HUES6 (cell line): ENCODE measurements around the gene SLC5A9.
"Not testable (repeated sequence)": the region's sequence is repeated elsewhere in the genome, so short reads cannot be mapped to it uniquely, and the experiment has no call there.

Experiments
- H3K27ac ChIP-seq: 2 replicates; pipeline ENCODE4 v1.7.0; 2013; ENCODE audit warnings: low read depth, mild to moderate bottlenecking, low read length, inconsistent platforms
- H3K27me3 ChIP-seq: 2 replicates; pipeline ENCODE4 v1.6.1; 2013; ENCODE audit warnings: low read length; ENCODE audit not compliant: control insufficient read depth, insufficient read depth
- H3K36me3 ChIP-seq: 2 replicates; pipeline ENCODE4 v1.6.1; 2013; ENCODE audit warnings: low read length; ENCODE audit not compliant: control insufficient read depth, insufficient read depth
- H3K4me1 ChIP-seq: 2 replicates; pipeline ENCODE4 v1.6.1; 2013; ENCODE audit warnings: low read length; ENCODE audit not compliant: control insufficient read depth, insufficient read depth
- H3K4me3 ChIP-seq: 2 replicates; pipeline ENCODE4 v1.5.1; 2013; ENCODE audit warnings: low read depth, low read length
- H3K9ac ChIP-seq: one replicate; pipeline ENCODE4 v1.6.1; 2013; ENCODE audit warnings: mild to moderate bottlenecking, low read length
- H3K9me3 ChIP-seq: 2 replicates; pipeline ENCODE4 v1.6.1; 2013; ENCODE audit warnings: low read depth, low read length; ENCODE audit not compliant: control insufficient read depth, insufficient read depth

Gene SLC5A9

GRCh38 chr1:48213462-48213861, 9.1 kb upstream of the SLC5A9 start:
- peak overlapping the region; percentile 96 for H3K9ac ChIP-seq
- H3K36me3 ChIP-seq, H3K27me3 ChIP-seq, H3K9me3 ChIP-seq: not testable (repeated sequence)
- peak overlapping the region; percentile 93; the same call in 1 of the 2 replicates for H3K27ac ChIP-seq
- peaks cover 37% of the 10 kb centered on the region for H3K4me1 ChIP-seq
- peak overlapping the region; percentile 60; the same call in 1 of the 2 replicates for H3K4me3 ChIP-seq

GRCh38 chr1:48214366-48214765, 8.2 kb upstream of the SLC5A9 start:
- Histone ChIP-seq H3K9ac (peak overlapping the region; percentile 96), H3K4me1 (peaks cover 32% of the 10 kb centered on the region), H3K27ac (peak overlapping the region; percentile 93; the same call in 1 of the 2 replicates), H3K4me3 (peak overlapping the region; percentile 60; the same call in 1 of the 2 replicates)
- not testable (repeated sequence) for H3K36me3 ChIP-seq, H3K27me3 ChIP-seq, H3K9me3 ChIP-seq

- no peaks in the 10 kb centered on the region for H3K9me3 ChIP-seq
- no peaks in the 10 kb centered on the region for H3K36me3 ChIP-seq
- H3K4me3 ChIP-seq = no peak overlapping the region; the same call in 1 of the 2 replicates
- peaks cover 32% of the 10 kb centered on the region for H3K4me1 ChIP-seq
- H3K27ac ChIP-seq = peak overlapping the region; percentile 82; the same call in 1 of the 2 replicates
- peak overlapping the region; percentile 77 for H3K9ac ChIP-seq
- H3K27me3 ChIP-seq = peaks cover 2% of the 10 kb centered on the region; the same call in 1 of the 2 replicates
Observed at GRCh38 chr1:48214820-48215219, 7.7 kb upstream of the SLC5A9 start.

GRCh38 chr1:48215222-48215621, 7.3 kb upstream of the SLC5A9 start:
- H3K27ac ChIP-seq = peak overlapping the region; percentile 82; the same call in 1 of the 2 replicates
- H3K27me3 ChIP-seq = peaks cover 2% of the 10 kb centered on the region; the same call in 1 of the 2 replicates
- no peaks in the 10 kb centered on the region for H3K9me3 ChIP-seq
- peaks cover 28% of the 10 kb centered on the region for H3K4me1 ChIP-seq
- peak overlapping the region; percentile 77 for H3K9ac ChIP-seq
- no peak overlapping the region; the same call in 1 of the 2 replicates for H3K4me3 ChIP-seq
- no peaks in the 10 kb centered on the region for H3K36me3 ChIP-seq

- H3K4me1 ChIP-seq = peaks cover 26% of the 10 kb centered on the region
- H3K9ac ChIP-seq = peak overlapping the region; percentile 77
- H3K27me3 ChIP-seq = peaks cover 2% of the 10 kb centered on the region; the same call in 1 of the 2 replicates
- no peaks in the 10 kb centered on the region for H3K36me3 ChIP-seq
- no peaks in the 10 kb centered on the region for H3K9me3 ChIP-seq
- H3K4me3 ChIP-seq = no peak overlapping the region; the same call in 1 of the 2 replicates
- H3K27ac ChIP-seq = peak overlapping the region; percentile 82; the same call in 1 of the 2 replicates
Observed at GRCh38 chr1:48215889-48216288, 6.6 kb upstream of the SLC5A9 start.

GRCh38 chr1:48216313-48216712, 6.2 kb upstream of the SLC5A9 start:
- peak overlapping the region; percentile 82; the same call in 1 of the 2 replicates for H3K27ac ChIP-seq
- no peak overlapping the region for H3K4me3 ChIP-seq
- H3K9ac ChIP-seq = peak overlapping the region; percentile 77
- H3K27me3 ChIP-seq = peaks cover 2% of the 10 kb centered on the region; the same call in 1 of the 2 replicates
- H3K4me1 ChIP-seq = peaks cover 26% of the 10 kb centered on the region
- no peaks in the 10 kb centered on the region for H3K9me3 ChIP-seq
- H3K36me3 ChIP-seq = no peaks in the 10 kb centered on the region

GRCh38 chr1:48216941-48217340, 5.6 kb upstream of the SLC5A9 start:
- H3K4me1 ChIP-seq = peaks cover 26% of the 10 kb centered on the region

GRCh38 chr1:48217856-48218255, 4.7 kb upstream of the SLC5A9 start:
- H3K4me3 ChIP-seq = no peak overlapping the region

More at GRCh38 chr1:48216941-48217340, 5.6 kb upstream of the SLC5A9 start:
- Histone ChIP-seq H3K4me3 (no peak overlapping the region), H3K27me3 (peaks cover 2% of the 10 kb centered on the region; the same call in 1 of the 2 replicates), H3K9me3 (no peaks in the 10 kb centered on the region), H3K27ac (no peak overlapping the region), H3K9ac (peak overlapping the region; percentile 39), H3K36me3 (no peaks in the 10 kb centered on the region)

GRCh38 chr1:48219803-48220202, 2.7 kb upstream of the SLC5A9 start:
- H3K27ac ChIP-seq = no peak overlapping the region
- H3K27me3 ChIP-seq = no peaks in the 10 kb centered on the region
- H3K9me3 ChIP-seq = no peaks in the 10 kb centered on the region
- H3K4me3 ChIP-seq = no peak overlapping the region
- H3K9ac ChIP-seq = no peak overlapping the region
- H3K4me1 ChIP-seq = peaks cover 35% of the 10 kb centered on the region
- H3K36me3 ChIP-seq = no peaks in the 10 kb centered on the region; the same call in 1 of the 2 replicates

More at GRCh38 chr1:48217856-48218255, 4.7 kb upstream of the SLC5A9 start:
- Histone ChIP-seq H3K36me3 (no peaks in the 10 kb centered on the region; the same call in 1 of the 2 replicates), H3K27ac (no peak overlapping the region), H3K9ac (no peak overlapping the region), H3K27me3 (peaks cover 2% of the 10 kb centered on the region; the same call in 1 of the 2 replicates), H3K9me3 (no peaks in the 10 kb centered on the region), H3K4me1 (peaks cover 26% of the 10 kb centered on the region)

- peaks cover 22% of the 10 kb centered on the region; the same call in 1 of the 2 replicates for H3K4me1 ChIP-seq
- H3K36me3 ChIP-seq = peaks cover 3% of the 10 kb centered on the region; the same call in 1 of the 2 replicates
- no peak overlapping the region for H3K4me3 ChIP-seq
- H3K27ac ChIP-seq = no peak overlapping the region
- H3K27me3 ChIP-seq = no peaks in the 10 kb centered on the region
- no peaks in the 10 kb centered on the region for H3K9me3 ChIP-seq
- H3K9ac ChIP-seq = no peak overlapping the region
Observed at GRCh38 chr1:48221122-48221521, 1.4 kb upstream of the SLC5A9 start.

- Histone ChIP-seq H3K9me3 (no peaks in the 10 kb centered on the region), H3K9ac (no peak overlapping the region), H3K27ac (no peak overlapping the region), H3K27me3 (no peaks in the 10 kb centered on the region), H3K4me1 (peaks cover 17% of the 10 kb centered on the region; the same call in 1 of the 2 replicates), H3K36me3 (peaks cover 3% of the 10 kb centered on the region; the same call in 1 of the 2 replicates), H3K4me3 (no peak overlapping the region)
Observed at GRCh38 chr1:48221657-48222056, 859 bp upstream of the SLC5A9 start.
